Astrocyte of the cerebellum (primary cell): Measurements from ENCODE around the gene RSAD2.

Source experiments
- DNase-seq: peaks from one replicate; pipeline ENCODE4 v3.0.0-alpha.2; 2011; ENCODE audit warnings: low read depth
- H3K4me3 ChIP-seq: 2 replicates; pipeline ENCODE4 v1.5.1; 2011; ENCODE audit warnings: mild to moderate bottlenecking, low read depth, low read length, moderate library complexity
- in situ Hi-C: cut with HindIII; loops from 2 replicates; pipeline ENCODE4 v1.10.0; 2017; ENCODE audit warnings: low sequenced_read_pairs
- TF ChIP-seq, protein P1 (sequence below): IDR thresholded peaks from 2 replicates; pipeline ENCODE4 v1.5.1; 2012; ENCODE audit warnings: low read length, low read depth, moderate library complexity, mild to moderate bottlenecking; ENCODE audit errors: missing control alignments

The RSAD2 gene

DNA sequence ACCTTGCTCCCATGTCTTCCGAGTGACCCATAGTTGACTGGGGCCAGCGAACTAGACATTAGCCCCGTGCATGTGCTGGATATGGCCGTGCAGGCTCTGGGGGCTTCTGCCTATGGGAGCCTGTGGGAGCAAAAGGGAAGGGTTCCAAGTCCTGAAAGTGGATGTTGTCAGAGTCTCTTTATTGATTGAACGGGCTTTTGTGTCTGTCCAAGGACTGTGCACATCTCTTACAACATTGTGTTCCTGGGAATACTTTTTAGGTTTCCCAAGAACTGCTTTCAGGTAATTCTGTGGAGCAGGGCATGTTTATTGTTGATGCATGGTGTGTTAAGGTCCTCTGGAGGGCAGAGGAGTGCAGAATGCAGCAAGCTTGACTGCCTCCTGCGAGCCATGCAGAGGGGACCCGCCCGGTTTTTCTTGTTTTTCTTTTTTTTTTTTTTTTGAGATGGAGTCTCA, 44.7 kb downstream of the RSAD2 start:
- no peak overlapping the region for H3K4me3 ChIP-seq
- no peak for DNase-seq
- in situ Hi-C loops, result no loop called here
- TF ChIP-seq, protein P1, sequence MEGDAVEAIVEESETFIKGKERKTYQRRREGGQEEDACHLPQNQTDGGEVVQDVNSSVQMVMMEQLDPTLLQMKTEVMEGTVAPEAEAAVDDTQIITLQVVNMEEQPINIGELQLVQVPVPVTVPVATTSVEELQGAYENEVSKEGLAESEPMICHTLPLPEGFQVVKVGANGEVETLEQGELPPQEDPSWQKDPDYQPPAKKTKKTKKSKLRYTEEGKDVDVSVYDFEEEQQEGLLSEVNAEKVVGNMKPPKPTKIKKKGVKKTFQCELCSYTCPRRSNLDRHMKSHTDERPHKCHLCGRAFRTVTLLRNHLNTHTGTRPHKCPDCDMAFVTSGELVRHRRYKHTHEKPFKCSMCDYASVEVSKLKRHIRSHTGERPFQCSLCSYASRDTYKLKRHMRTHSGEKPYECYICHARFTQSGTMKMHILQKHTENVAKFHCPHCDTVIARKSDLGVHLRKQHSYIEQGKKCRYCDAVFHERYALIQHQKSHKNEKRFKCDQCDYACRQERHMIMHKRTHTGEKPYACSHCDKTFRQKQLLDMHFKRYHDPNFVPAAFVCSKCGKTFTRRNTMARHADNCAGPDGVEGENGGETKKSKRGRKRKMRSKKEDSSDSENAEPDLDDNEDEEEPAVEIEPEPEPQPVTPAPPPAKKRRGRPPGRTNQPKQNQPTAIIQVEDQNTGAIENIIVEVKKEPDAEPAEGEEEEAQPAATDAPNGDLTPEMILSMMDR, result no peak

DNA sequence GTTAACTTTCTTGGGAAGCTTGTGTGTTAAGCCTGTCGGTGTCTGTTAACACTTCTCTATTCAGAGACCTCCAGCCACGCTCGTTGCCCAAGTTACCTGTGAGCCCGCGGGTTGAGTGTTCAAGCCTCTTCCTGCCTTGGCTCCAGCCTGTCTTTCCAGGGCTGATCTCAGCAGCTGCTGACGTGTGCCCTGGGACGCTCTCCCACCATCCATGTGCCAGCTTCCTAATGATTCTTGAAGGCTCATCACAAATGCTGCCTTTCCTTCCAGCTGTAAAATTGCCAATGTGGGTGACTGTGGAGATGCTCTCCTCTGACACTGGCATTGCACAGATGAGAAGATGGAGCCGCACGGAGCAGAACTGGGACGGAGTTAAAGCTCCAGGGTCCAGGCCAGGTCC, 45.7 kb downstream of the RSAD2 start:
- H3K4me3 ChIP-seq, result no peak overlapping the region
- no peak for DNase-seq
- TF ChIP-seq, protein P1, result no peak
- in situ Hi-C loops, result no loop called here

DNA sequence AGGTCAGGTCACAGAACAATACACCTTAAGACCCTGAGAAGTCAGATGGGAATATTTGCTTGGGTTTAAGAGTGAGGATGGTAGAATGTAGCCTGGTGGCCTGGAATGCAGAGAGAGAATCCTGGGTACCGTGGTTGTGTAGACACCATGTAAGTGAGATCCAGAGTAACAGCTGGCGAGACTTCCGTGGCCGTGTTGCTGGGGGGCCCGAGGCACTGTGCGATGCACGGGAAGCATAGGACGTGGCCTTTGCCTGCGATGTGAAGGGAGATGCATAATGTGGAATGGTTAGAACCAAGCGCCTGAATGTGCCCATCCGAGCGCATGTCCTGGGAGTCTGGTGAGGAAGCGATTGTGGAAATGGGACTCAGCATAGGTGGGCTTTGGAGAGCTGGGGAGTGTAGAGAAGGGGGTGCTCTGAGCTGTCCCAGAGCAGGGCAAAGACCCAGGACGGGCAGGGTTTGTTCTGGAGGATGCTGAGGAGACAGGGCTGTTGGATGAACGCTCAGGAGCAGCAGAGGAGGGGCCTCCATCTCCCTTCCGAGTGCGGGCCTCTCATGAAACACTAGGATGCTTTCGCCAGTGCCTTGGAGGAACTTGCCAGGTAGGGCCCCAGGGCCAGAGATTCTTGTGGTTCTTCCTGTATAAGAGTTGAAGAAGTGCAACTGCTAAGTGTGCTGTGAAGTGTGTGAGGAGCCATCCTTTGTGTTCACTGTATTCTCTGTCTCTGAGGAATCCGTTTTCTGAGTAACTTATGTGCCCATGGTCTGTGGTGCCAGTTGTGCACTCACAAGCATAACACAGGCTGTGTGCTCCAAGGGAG, 46.7 kb downstream of the RSAD2 start:
- TF ChIP-seq, protein P1, result no peak
- in situ Hi-C loops, result no loop called here
- no peak overlapping the region for H3K4me3 ChIP-seq
- DNase-seq, result no peak

- no peak overlapping the region for H3K4me3 ChIP-seq
- DNase-seq, result no peak
- in situ Hi-C loops, result no loop called here
- TF ChIP-seq, protein P1, result no peak
Measured at GRCh38 chr2:6924924-6925409, 47.4 kb downstream of the RSAD2 start.

GRCh38 chr2:6926071-6926732, 48.6 kb downstream of the RSAD2 start:
- in situ Hi-C loops, result no loop called here
- TF ChIP-seq, protein P1, result no peak
- H3K4me3 ChIP-seq, result no peak overlapping the region
- no peak for DNase-seq

DNA sequence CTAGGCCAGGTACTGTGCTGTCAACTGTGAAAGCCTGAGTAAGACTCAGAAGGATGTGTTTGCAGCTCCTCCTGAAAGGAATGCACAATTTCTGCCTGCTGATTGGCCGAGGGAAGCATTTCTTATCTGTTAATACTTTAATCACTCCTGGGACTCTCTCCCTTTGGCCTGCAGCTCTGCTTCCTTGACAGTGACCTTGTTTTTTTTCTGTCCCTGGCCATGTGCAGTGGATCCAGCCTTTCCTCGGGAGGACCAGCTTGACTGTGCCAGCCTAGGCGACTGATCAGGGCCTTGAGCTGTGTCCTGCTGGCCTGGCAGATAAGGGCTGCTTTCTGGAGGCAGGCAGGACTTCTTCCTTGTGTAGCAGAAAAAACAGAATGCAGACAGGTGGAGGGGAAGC, 49.6 kb downstream of the RSAD2 start:
- TF ChIP-seq, protein P1, result no peak
- H3K4me3 ChIP-seq, result no peak overlapping the region
- in situ Hi-C loops, result no loop called here
- no peak for DNase-seq
